Duodenal mucosa (tissue), 2 donors: ENCODE data around the gene NCAPG2.

Experiments
- H3K27ac ChIP-seq: one replicate; pipeline ENCODE4 v1.7.0; 2013; ENCODE audit warnings: low read depth, low read length
- H3K27me3 ChIP-seq, 2 donors: one replicate each; pipeline ENCODE4 v1.7.0; 2013; ENCODE audit warnings: low read length in 2 of 2, control low read depth in 1 of 2; ENCODE audit not compliant: insufficient read depth in 2 of 2, control insufficient read depth in 1 of 2
- H3K36me3 ChIP-seq, 2 donors: one replicate each; pipeline ENCODE4 v1.7.0; 2013; ENCODE audit warnings: low read length in 2 of 2, control low read depth in 1 of 2; ENCODE audit not compliant: insufficient read depth in 2 of 2, control insufficient read depth in 1 of 2
- H3K4me1 ChIP-seq, 2 donors: one replicate each; pipeline ENCODE4 v1.7.0; 2013; ENCODE audit warnings: low read length in 2 of 2, control low read depth in 1 of 2; ENCODE audit not compliant: insufficient read depth in 2 of 2, control insufficient read depth in 1 of 2
- H3K4me3 ChIP-seq, 2 donors: one replicate each; pipeline ENCODE4 v1.7.0; 2013; ENCODE audit warnings: low read length in 2 of 2, low read depth in 1 of 2
- H3K9ac ChIP-seq, 2 donors: one replicate each; pipeline ENCODE4 v1.7.0; 2013; ENCODE audit warnings: low read length in 2 of 2, low read depth in 1 of 2
- H3K9me3 ChIP-seq, 2 donors: one replicate each; pipeline ENCODE4 v1.7.0; 2013; ENCODE audit warnings: low read length in 2 of 2, control low read depth in 1 of 2; ENCODE audit not compliant: control insufficient read depth in 1 of 2

The NCAPG2 gene

GRCh38 chr7:158584407-158584806, 120.2 kb downstream of the NCAPG2 start:
- Histone ChIP-seq H3K36me3 (no peaks in the 10 kb centered on the region), H3K9ac (no peak overlapping the region), H3K4me1 (peaks cover 5 to 6% of the 10 kb centered on the region in 2 donors), H3K27me3 (peaks cover 17 to 28% of the 10 kb centered on the region in 2 donors), H3K27ac (no peak overlapping the region), H3K4me3 (no peak overlapping the region), H3K9me3 (peaks cover 4 to 6% of the 10 kb centered on the region in 2 donors)

GRCh38 chr7:158583810-158584209, 120.8 kb downstream of the NCAPG2 start:
- peaks cover 5 to 6% of the 10 kb centered on the region in 2 donors for H3K4me1 ChIP-seq
- H3K27ac ChIP-seq: no peak overlapping the region
- H3K9me3 ChIP-seq: peaks cover 4 to 7% of the 10 kb centered on the region in 2 donors
- no peak overlapping the region for H3K9ac ChIP-seq
- H3K36me3 ChIP-seq: no peaks in the 10 kb centered on the region
- H3K4me3 ChIP-seq: no peak overlapping the region
- H3K27me3 ChIP-seq: peaks cover 17 to 28% of the 10 kb centered on the region in 2 donors

GRCh38 chr7:158583143-158583542, 121.5 kb downstream of the NCAPG2 start:
- Histone ChIP-seq H3K9ac (no peak overlapping the region), H3K27me3 (peaks cover 17 to 28% of the 10 kb centered on the region in 2 donors), H3K4me3 (no peak overlapping the region), H3K27ac (no peak overlapping the region), H3K36me3 (no peaks in the 10 kb centered on the region), H3K4me1 (peaks cover 5 to 6% of the 10 kb centered on the region in 2 donors), H3K9me3 (peaks cover 4 to 7% of the 10 kb centered on the region in 2 donors)

GRCh38 chr7:158582089-158582456, 122.5 kb downstream of the NCAPG2 start:
- Histone ChIP-seq H3K4me3 (no peak overlapping the region), H3K9ac (no peak overlapping the region), H3K36me3 (no peaks in the 10 kb centered on the region), H3K4me1 (peaks cover 5 to 6% of the 10 kb centered on the region in 2 donors), H3K9me3 (peaks cover 4 to 7% of the 10 kb centered on the region in 2 donors), H3K27me3 (peaks cover 17 to 28% of the 10 kb centered on the region in 2 donors), H3K27ac (no peak overlapping the region)

GRCh38 chr7:158581440-158582088, 123.0 kb downstream of the NCAPG2 start:
- no peaks in the 10 kb centered on the region for H3K36me3 ChIP-seq
- peaks cover 17 to 28% of the 10 kb centered on the region in 2 donors for H3K27me3 ChIP-seq
- no peak overlapping the region for H3K27ac ChIP-seq

More at GRCh38 chr7:158581440-158582088, 123.0 kb downstream of the NCAPG2 start:
- H3K9me3 ChIP-seq: peaks cover 4 to 7% of the 10 kb centered on the region in 2 donors
- H3K9ac ChIP-seq: no peak overlapping the region
- H3K4me1 ChIP-seq: peaks cover 5 to 6% of the 10 kb centered on the region in 2 donors
- no peak overlapping the region for H3K4me3 ChIP-seq
